Measurements from ENCODE around the gene IL1B.
"Not testable (repeated sequence)": the region's sequence is repeated elsewhere in the genome, so short reads cannot be mapped to it uniquely, and the experiment has no call there.

The IL1B gene

DNA sequence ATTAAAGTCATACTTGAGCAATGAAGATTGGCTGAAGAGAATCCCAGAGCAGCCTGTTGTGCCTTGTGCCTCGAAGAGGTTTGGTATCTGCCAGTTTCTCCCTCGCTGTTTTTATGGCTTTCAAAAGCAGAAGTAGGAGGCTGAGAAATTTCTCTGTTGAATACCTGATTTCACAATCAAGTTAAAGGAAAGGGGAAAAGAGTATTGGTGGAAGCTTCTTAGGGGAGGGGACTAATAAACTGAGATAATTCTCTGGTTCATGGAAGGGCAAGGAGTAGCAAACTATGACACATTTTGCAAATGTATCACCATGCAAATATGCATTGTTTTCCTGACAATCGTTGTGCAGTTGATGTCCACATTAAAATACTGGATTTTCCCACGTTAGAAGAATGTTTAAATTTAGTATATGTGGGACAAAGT is at the start of gene IL1B:
IL1B (minus strand) TSS at position 85 of the 423 bp plus-strand sequence. CDS start 550 bp downstream, outside the sequence.
- no peak for DNase-seq

DNA sequence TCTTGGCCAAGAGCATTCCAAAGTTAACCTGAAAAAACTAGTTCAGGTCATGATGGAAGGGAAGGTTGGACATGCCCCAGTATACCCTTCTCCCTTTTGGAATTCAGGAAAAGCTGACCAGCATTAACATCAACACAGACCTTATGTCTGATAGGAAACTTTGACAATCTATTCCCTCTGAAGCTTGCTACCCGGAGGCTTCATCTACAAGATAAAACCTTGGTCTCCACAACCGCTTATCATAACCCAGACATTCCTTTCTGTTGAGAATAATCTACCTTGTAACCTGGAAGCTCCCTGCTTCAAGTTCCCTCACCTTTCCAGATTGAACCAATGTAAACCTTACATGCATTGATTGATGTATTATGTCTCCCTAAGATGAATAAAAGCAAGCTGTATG is 49.7 kb upstream of the IL1B start:
- DNase-seq = no peak

DNA sequence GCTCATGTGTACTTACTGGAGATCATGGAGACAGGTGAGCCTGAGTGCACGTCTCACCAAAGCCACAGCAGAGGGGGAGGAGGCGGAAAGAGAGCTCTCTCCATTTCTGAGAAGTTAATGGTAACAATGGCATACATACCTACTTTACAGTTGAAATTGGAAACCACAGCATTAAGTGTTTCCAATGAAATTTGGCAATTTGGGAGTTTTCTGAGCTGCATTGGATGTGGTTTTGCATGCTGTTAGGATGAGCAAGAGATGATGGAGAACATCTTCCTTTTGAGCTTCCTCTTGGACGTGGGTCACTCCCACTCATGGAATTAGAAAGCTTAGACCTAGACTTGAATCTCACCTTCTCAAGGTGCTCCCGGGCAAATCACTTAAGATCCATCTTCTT is 48.9 kb upstream of the IL1B start:
- no peak for DNase-seq

DNA sequence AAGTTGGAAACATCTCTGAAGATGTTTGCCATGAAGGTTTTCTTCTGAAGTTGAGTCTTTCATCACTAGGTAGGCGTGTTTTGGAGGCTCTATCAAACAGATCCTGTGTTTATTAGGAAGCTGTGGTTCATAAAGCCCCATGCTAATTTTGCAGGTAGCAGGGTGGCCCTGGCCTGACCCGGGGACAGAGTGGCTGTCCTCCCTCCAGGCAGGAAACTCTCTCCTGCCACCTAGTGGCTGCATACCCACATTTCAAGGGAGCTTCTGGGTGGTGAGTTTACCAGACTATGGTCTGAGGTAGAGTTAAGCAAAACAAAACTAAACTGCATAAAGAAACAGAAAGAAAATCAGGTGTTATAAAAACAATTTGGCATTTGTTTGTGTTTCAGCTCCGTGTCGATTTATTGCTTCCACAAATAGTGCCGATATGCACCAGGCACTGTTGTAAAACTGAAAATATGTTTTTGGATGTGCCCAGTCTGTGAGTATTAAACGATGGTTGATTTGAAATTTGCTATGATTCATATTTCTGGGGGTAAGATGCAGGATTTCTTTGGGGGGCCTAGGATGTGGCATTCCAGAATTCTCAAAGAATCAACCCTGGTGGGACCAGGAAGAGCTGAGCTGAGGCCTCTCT is 48.4 kb upstream of the IL1B start:
- no peak for DNase-seq

DNA sequence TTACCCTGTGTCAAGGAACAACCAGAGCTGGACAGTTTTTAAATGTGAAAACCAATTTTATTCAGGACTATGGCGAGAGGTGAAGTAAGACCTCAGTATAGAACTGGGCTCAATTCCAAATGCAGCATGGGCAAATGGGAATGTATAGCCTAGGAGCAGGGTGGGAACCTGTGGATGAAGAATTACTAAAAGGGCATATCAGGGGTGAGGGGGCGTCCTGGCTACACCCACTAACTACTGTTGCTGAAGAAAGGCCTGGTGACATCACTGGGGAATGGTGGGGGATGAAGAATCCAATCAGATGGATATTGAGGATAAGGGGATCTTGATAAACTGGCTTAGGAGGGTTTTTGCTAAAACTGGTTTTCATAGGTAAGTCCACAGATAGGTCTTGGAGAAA is 47.1 kb upstream of the IL1B start:
- no peak for DNase-seq

DNA sequence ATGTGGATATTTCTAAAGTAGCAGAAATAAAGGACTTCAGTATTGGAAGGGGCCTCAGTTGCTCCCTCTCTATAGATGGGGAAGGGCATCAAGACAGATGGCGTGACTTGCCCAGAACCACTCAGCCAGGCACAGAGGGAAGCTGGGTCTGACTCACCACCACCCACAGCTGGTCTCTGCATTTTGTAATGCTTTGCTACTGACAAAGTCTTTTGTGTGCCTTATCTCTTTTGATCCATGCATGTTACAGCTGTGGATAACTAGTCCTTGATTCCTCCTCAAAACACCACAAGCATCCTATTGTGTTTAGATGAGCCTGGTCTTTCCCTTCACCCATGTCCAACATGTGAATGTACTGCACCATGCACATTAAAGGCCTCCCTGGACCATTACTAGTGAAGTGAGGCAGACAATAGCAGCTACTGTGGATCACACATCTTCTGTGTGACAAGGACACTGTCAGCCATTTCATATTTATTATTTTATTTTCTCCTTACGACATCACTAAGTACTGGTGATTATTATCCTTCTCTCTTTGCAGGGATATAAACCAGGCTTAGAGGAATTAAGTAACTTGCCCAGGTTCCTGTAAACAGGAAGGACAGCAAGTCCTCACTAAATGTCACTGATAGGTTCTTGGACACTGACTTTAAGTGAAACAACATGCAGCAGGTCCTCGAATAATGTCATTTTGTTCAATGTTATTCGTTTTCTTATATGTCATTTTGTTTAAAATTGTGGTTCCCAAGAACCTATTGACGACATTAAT is 44.8 kb upstream of the IL1B start:
- DNase-seq = no peak

DNA sequence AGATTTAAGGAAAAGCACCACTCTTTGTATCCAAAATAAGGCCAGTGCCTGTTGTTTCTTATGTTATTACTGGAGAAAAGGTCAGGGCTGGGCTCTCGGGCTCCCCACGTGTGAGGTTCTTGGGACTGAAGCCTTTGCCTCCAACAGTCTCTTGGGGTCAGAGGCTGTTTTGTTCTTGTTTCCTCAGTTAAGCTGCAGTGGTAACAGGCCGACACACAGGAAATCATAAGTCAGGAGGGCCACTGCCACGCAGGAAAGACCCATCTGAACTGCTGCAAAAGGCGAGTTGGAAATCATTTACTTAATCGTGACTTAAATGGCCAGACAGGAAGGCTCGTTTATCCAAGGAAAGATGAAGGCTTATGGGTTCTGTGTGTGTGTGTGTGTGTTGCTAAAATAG is 44.1 kb upstream of the IL1B start:
- DNase-seq = no peak

DNA sequence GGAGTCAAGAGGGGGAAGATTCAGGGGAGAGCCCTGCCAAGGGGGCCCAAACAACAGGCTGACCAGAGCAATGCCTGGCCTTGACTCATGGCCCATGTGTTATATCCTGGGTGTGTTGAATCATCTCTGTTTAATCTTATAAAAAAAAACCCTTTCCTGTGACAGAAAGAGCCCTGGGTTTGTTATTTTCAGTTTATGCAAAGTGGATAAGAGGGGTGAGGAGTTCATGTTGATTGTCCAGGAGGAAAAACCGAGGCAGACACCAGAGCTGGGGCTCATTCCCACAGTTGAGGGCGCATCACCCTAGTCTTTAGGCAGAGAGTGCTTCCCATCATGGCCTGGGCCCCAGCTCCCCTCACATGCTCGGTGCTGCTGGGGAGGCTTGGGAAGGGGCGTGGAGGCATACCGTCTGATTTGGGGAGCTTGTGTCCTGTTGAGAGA is 43.5 kb upstream of the IL1B start:
- DNase-seq = no peak

DNA sequence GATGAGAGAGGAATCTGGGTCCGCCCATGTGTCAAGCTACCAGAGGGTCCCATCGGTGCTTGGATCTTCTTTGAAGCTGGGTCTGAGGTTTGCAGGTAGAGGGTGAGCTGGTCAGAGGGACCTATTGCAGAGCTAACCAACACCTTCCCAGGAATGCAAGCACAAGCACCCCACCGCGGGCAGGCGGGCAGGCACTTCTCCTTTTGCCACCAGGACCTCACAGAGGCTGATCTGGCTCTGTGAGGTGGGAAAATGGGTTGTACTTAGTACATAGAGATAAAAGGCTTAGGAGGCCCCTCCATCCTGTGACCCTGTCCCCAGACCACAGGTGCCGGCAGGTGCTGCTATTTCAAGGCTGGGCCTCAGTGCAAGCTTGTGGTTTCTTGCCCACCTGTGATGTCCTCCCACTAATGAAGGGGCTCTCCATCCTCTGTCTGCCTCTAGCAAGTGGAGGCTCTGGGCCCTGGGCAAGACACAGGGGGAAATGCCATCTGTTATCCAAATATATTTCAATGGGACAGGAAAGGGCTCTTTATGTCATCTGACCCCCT is 43.0 kb upstream of the IL1B start:
- DNase-seq = no peak

DNA sequence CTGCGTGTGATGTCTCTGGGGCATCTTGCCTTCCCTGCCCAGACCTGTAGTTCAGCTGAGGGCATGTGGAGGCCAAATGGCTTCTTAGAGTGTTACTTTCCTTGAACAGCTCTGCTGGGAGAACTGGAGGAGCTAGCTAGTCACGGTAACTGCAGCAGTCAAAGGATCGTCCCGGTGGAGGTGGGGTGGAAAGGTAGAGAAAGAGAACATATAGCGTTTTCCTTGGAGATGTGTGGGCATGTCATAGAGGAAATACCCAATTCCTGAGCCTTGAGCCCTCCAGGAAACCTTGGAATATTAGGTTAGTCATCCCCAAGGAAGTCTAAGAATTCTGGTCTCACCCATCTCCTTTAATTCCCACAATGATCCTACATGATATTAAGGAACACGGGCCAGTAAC is 40.8 kb upstream of the IL1B start:
- DNase-seq = no peak

DNA sequence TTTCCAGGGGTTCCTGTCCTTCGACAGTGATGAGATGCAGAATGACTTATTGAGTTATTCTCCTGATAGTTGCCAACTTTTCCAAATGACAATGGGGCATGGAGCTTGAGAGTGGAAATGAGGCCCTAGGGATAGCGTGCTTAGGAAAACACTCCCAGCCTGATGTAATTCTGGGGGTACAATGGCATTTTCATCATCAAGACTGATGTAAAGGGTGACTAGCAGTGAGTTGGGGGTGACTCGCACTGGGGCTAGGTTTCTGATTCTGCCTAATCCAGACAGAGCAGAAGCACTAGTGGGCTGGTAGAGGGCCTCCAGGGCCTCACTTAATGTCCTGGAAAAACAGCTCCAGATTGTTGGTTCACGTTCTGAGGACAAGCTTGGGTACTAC is 40.4 kb upstream of the IL1B start:
- DNase-seq = no peak

DNA sequence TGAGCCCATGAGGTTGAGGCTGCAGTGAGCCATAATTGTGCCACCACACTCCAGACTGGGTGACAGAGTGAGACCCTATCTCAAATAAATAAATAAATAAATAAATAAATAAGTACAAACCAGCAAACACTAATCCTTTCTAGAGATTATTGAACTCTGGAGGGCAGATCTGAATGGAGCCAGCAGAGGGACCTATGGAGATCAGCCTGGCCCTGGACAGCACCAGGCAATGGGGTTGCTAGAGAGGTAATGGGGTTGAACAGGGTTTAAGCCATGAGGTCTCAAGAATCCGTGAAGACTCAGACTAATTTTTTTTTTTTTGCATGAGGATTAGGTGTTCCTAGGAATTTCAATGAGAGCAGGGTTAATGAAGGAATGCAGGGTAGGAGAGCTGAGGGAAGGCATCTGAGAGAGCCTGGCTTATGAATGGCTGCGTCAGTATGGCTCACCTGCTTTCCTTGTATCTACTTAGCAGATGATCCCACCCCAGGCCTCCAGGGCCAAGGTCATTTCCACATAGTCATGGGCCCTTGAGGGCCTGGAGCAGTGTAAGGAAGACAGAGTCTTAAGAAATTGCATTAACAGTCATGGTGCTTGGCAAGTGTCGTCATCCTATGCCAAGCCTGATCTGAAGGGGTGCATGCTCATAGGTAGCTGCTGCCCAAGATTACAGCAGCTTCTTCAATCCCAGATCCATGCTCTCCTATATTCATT is 39.8 kb upstream of the IL1B start:
- DNase-seq = no peak

DNA sequence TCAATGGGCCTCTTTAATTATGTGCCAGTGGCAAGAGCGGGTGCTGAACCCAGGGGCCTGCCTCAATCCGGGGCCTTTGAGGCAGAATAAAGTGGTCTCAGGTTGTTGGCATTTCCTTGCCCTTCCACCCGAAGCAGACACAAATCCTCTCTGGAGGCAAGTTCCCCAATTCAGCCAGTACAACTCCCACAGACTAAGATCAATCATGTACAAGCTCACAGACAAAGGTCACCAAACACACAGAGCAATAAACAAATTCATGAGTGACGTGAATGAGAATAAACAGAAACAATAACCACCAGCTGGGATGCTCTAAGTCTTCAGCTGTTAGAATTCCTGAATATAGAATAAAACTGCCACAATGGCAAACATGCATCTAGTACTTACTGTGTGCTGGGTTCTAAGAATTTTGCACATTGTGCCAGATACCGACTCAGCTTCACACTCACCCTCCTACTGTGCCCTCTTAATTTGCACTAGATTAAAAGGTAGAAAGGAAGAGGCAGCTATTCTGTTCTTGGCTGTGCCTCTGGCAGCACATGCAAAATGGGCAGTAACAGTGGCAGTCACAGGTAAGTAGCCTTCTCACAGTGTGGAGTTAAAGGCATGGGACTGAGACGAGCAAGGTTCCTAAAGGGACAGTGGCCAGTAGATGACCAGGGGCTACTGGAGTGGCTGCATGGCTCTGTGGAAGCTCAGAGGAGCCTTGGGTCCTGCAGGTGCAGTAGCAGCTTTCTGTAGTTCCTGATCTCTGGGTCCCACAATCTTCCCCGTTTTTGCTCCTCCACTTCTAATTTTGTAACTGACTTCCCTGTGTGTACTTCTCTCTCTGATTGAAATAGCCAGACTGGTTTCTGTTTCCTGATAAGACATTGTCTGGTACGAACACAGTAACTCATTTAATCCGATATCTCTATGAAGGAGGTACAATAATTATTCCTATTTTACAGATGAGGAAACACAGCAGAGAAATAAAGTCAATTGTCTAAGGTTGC is 34.6 kb upstream of the IL1B start:
- DNase-seq = no peak

DNA sequence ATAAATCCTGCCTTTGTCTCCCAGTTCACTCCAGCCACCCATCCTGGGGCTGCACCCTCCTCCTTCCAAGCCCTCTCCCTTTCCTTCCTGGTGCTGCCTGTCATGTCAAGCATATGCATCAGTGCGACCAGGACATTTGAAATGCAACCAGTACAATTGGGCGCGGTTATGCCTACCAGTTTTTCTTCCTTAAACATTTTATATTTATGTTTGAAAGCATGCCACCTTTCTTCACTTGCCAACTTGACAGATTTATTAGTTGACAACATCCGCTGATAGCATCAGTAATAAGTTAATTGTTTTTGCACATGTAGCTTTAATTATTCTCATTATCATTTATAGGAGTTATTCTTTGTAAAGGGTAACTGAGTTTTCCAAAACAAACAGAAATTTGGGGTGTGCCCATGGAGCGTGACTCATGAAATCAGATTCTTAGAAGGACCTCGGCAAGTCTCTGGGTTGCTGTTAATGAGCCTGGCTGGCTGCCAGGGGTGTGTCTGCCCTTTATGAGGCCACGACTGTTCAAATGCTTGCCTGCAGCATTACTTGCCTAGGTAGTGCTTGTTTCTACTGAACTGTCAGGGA is 32.8 kb upstream of the IL1B start:
- DNase-seq = no peak

DNA sequence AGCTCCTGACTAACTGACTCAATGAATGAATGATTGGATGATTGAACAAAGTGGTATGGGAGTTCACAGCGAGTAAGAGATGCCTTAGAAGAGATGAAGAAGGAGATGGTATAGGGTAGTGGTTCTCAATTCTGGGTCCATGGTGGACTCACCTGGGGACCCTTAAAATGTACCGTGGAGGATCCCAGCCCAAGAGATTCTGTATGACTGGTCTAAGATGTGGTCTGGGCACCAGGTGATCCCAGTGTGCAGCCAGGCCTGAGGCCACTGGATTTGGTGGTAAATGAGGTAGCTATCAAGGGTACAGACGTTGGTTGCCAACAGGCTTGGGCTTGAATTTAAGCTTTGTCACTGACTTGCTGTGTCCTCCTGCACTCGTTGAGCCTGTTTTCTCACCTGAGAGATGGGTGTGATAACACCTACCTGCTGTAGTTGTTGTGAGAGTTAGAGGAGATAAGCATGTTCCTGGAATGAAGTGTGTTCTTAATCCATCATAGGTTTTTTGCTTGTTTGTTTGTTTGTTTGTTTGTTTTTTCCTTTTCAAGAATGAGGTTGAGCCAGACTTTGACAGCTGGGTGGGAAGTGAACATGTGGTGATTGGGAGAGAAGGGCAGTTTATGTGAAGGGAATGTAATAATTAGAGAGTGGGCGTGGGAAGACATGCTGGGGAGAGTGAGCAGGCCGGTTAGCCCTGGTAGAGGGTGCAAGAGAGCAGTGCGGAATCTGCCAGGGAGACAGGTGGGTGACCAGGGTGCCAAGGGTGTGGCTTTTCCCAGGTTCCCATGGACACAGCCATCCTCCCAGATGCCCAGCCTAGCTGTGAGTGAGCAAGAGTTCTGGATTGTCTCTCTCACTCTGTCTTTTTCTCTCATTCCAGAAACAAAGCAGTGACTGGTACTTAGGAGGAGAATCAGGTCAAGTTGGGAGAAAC is 31.4 kb upstream of the IL1B start:
- DNase-seq = no peak

DNA sequence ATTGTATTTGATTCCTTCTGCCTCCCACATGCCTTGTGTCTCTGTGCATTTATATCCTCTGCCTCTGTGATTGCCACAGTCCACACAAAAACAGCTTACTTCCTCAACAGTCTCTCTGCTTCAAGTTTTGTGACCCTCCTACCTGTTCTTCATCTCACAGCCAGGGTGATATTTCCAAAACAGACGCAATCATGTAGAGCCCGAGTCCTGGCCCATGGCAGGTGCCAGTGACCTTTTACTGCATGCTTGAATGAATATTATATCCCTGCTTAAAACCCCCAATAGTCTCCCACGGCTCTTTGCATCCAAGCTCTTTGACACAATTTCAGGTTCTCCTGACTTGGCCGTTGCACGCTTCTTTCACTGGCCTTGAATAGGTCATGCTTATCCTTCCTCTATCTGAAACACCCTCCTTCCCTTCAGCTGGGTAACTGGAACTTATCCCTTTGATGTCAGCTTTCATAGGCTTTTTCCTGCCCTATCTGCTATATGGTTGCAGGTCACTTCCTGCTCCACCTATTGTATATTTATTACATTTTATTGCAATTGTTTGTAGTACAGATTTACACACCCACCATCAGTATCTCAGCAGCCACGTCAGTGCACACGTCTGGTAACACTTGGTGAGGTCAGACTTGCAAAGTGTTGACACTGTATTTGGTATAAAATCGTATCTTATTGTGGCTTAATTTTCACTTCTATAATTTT is 29.7 kb upstream of the IL1B start:
- no peak for DNase-seq

DNA sequence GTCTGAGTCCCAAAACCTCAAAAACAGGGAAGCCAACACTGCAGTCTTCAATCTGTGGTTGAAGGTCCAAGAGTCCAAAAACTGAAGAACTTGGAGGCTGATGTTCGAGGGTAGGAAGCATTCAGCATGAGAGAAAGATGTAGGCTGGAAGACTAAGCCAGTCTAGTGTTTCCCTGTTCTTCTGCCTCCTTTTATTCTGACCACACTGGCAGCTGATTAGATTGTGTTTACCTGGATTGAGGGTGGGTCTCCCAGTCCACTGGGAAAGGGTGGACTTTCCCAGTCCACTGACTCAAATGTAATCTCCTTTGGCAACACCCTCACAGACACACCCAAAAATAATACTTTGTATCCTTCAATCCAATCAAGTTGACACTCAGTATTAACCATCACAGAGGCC is 27.5 kb upstream of the IL1B start:
- DNase-seq = no peak

DNA sequence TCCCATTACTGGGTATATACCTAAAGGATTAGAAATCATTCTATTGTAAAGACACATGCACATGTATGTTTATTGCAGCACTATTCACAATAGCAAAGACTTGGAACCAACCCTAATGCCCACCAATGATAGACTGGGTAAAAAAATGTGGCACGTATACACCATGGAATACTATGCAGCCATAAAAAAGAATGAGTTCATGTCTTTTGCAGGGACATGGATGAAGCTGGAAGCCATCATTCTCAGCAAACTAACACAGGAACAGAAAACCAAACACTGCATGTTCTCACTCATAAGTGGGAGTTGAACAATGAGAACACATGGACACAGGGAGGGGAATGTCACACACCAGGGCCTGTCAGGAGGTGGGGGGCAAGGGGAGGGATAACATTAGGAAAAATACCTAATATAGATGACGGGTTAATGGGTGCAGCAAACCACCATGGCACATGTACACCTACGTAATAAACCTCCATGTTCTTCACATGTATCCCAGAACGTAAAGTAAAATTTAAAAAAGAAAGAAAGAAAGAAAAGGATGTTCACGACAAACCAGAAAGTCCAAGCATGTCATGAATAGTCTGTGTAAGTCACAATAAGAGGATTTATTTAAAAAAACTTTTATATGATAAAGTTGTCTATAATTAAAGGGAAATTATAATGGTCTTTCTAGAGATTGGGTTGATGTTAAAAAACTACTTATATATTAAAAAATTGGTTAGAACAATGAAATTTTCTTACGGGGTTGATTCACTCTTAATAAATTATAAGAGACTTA is 23.0 kb upstream of the IL1B start:
- DNase-seq = not testable (repeated sequence)

DNA sequence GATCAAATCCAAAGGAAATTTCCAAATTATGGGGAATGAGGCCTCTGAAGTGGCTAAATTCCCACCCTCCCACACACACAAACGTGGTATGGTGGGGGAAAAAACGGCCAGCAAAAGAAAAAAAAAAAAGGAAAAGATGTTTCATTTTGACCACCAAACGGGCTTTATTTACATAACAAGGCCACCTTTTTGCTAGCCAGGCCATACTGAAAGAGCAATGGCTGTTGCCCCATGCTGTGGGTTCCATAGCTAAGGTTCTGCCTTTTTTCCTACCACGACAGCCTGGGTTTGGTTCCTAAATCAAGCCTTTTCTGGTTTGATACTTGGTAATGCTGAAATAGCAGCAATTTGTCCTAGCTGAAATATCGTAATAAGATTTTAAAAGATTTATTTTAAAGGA is 14.0 kb upstream of the IL1B start:
- no peak for DNase-seq

Data from right hindlimb (tissue), 1 donor.